ENCODE results near the gene COMP.

GRCh38 chr19:18774107-18774506, 17.0 kb downstream of the COMP start:
- TF ChIP-seq E2F1 (CRISPR knock-in tag; IDR thresholded peaks at IDR 0.05) (no peak), CTCF (IDR thresholded peaks at IDR 0.05) (no peak), PRDM15 (CRISPR knock-in tag; IDR thresholded peaks at IDR 0.05) (no peak), HMGXB4 (CRISPR knock-in tag; IDR thresholded peaks at IDR 0.05) (no peak), SMAD4 (CRISPR knock-in tag; IDR thresholded peaks at IDR 0.05) (no peak), JUN (CRISPR knock-in tag; IDR thresholded peaks at IDR 0.05) (no peak), STAT6 (CRISPR knock-in tag; conservative IDR thresholded peaks at IDR 0.05; ENCODE audit: low read depth) (no peak), PREB (CRISPR knock-in tag; IDR thresholded peaks at IDR 0.05; ENCODE audit: borderline replicate concordance) (no peak)

Measured in WTC11 (cell line).